ENCODE data around the gene TIMELESS.
"Not testable (repeated sequence)": the region's sequence is repeated elsewhere in the genome, so short reads cannot be mapped to it uniquely, and the experiment has no call there.

TIMELESS gene, protein sequence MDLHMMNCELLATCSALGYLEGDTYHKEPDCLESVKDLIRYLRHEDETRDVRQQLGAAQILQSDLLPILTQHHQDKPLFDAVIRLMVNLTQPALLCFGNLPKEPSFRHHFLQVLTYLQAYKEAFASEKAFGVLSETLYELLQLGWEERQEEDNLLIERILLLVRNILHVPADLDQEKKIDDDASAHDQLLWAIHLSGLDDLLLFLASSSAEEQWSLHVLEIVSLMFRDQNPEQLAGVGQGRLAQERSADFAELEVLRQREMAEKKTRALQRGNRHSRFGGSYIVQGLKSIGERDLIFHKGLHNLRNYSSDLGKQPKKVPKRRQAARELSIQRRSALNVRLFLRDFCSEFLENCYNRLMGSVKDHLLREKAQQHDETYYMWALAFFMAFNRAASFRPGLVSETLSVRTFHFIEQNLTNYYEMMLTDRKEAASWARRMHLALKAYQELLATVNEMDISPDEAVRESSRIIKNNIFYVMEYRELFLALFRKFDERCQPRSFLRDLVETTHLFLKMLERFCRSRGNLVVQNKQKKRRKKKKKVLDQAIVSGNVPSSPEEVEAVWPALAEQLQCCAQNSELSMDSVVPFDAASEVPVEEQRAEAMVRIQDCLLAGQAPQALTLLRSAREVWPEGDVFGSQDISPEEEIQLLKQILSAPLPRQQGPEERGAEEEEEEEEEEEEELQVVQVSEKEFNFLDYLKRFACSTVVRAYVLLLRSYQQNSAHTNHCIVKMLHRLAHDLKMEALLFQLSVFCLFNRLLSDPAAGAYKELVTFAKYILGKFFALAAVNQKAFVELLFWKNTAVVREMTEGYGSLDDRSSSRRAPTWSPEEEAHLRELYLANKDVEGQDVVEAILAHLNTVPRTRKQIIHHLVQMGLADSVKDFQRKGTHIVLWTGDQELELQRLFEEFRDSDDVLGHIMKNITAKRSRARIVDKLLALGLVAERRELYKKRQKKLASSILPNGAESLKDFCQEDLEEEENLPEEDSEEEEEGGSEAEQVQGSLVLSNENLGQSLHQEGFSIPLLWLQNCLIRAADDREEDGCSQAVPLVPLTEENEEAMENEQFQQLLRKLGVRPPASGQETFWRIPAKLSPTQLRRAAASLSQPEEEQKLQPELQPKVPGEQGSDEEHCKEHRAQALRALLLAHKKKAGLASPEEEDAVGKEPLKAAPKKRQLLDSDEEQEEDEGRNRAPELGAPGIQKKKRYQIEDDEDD

DNA sequence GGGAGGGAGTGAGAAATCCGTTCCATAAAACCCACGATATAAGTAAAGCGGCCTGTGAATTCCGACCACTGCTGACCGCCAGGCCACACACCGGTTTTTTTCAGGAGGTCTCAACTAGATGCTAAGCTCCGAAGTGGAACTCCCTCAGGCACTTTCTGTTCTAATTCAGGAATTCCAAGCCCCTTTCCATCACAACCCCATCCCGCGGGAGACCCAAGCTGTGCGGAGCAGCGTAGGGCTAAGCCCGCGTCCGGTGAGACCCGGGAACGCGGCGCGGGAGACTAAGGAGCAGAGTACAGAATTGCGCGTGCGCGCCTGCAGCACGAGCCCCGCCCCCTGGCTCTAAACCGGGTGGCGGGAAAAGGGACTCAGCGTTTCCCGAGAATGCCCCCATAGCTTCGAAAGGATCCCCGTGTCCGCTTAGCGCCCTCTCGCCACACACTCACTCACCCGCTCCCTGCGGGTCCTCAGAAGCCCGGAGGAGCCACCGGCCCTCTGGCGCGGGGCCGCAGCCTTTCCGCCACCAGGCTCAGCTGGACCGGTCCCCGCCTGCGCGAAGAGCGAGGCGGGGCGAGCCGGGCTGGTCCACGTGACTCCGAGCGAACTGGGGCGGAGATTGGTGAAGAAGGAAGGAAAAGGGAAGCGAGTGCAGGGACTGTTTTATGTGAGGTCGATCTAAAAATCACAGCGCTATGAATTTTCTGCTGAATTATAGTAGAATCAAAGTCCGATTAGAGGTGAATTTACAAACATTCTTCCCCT lies at the start of gene TIMELESS:
Gene TIMELESS, minus strand, starts transcription at position 567 of the 762 bp plus-strand sequence. CDS start 15,256 bp downstream, outside the sequence.
- DNase-seq (ENCODE audit: low spot score), result peak; percentile 95

GRCh38 chr12:56498126-56498902 lies 49.1 kb upstream of the TIMELESS start:
- not testable (repeated sequence) for DNase-seq (ENCODE audit: low spot score)

GRCh38 chr12:56496704-56497103 lies 47.5 kb upstream of the TIMELESS start:
- DNase-seq (ENCODE audit: low spot score), result peak; percentile 50

- not testable (repeated sequence) for DNase-seq (ENCODE audit: low spot score)
These were observed 45.3 kb upstream of the TIMELESS start for GRCh38 chr12:56494481-56494880.

DNA sequence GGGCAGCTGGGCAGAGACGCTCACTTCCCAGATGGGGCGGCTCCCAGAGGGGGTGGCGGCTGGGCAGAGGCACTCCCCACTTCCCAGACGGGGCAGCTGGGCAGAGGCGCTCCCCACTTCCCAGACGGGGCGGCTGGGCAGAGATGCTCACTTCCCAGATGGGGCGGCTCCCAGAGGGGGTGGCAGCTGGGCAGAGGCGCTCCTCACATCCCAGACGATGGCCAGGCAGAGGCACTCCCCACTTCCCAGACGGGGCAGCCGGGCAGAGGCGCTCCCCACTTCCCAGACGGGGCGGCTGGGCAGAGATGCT lies 44.8 kb upstream of the TIMELESS start:
- not testable (repeated sequence) for DNase-seq (ENCODE audit: low spot score)

- not testable (repeated sequence) for DNase-seq (ENCODE audit: low spot score)
These were observed 44.3 kb upstream of the TIMELESS start for GRCh38 chr12:56493409-56494105.

GRCh38 chr12:56490360-56490759 lies 41.1 kb upstream of the TIMELESS start:
- DNase-seq (ENCODE audit: low spot score), result no peak

GRCh38 chr12:56488041-56488955 lies 39.1 kb upstream of the TIMELESS start, which contains the start of gene GLS2:
Gene GLS2 (minus strand): TSS chr12:56488161. CDS start chr12:56488118, 43 bp downstream.
- DNase-seq (ENCODE audit: low spot score), result peak; percentile 64

DNA sequence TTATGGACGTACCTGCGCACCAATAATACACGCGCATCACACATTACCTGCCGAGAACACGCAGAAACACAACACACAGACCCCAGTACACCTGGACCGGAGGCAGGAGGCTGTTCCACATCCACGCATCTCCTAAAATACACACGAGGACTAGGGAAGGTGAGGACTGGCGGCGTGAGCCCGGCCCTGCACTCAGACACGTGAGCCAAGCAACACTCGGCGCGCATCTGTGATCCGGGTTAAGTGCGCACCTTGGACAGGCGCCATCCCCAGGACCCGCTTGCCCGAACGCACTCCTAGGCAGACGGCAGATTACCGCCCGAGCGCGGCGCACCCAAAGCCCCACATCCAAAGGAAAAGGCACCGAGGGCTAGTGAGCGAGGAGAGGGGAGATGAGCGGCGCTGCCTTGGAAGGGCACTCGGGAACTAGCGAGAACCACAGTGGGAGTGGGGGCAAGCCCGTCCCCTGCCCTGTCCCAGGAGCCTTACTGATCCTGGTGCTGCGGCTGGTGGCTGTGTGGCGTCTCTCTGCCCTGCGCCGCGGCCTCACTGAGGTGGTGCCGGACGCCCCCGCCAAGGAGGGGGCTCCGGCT lies 38.3 kb upstream of the TIMELESS start:
- DNase-seq (ENCODE audit: low spot score), result no peak

- no peak for DNase-seq (ENCODE audit: low spot score)
These were observed 37.5 kb upstream of the TIMELESS start for GRCh38 chr12:56486694-56487093.

DNA sequence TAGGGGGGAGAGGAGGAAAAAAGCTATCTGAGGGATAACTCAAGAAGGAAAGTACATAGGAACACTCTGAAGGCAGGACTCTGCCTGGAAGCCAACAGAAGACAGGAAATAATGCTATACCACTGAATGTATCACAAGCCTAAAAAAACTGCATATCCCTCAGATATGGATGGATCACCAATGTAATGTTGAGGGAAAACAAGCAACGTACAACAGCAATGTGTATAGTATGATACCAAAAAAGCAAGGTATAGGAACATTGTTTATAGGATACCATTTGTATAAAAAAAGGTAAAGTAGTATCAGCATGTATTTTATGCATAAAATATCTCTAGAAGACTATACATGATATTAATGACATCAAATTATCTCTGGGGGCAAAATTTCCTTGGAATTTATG lies 35.3 kb upstream of the TIMELESS start:
- DNase-seq (ENCODE audit: low spot score), result no peak

- no peak for DNase-seq (ENCODE audit: low spot score)
These were observed 30.4 kb upstream of the TIMELESS start for GRCh38 chr12:56479625-56480024.

GRCh38 chr12:56477521-56478225 lies 28.4 kb upstream of the TIMELESS start:
- no peak for DNase-seq (ENCODE audit: low spot score)

DNA sequence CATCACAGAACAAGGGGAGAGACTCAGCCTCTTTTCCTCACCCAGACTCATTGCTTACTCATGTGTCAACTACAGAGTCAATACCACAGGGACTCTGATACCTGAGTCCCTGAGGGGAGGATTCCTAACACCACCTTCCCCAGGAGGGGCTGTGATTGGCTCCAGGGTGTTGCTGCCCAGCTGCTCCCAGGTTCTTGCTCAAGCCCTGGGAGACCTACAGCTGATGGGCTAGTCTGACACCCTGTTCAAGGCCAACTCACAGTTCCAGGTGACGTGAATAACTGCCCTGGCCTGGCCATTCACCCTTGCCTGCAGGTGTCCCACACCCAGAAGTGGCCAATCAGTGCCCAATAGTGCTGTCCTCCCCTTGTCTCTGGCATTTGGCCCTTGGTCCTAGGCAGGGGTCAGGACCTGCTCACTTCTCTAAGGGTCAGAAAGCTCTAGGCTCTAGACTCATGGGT lies 27.8 kb upstream of the TIMELESS start:
- no peak for DNase-seq (ENCODE audit: low spot score)

- no peak for DNase-seq (ENCODE audit: low spot score)
These were observed 26.9 kb upstream of the TIMELESS start for GRCh38 chr12:56476143-56476542.

DNA sequence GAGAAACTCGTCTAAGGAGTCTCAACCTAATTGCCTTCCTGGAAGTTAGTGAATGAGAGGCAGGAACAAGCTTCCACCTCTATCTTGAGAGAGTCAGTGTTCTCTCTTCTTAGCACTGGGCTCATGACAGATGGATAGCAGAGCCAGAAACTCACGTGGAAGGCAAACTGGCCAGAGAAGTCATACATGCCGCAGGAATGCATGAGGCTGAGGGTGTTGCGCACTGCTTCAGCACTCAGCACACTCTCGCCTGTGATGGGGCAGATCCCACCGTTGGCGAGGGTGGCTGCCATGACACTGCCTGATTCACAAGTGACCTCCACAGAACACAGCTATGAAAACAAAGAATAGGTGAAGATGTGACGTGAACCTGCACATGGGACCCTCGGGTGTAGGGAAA lies 25.2 kb upstream of the TIMELESS start:
- DNase-seq (ENCODE audit: low spot score), result no peak

GRCh38 chr12:56469007-56469930 lies 20.0 kb upstream of the TIMELESS start:
- DNase-seq (ENCODE audit: low spot score), result no peak

Measured in NAMALWA (cell line).